ENCODE data around the gene HM13. TPM values are rescaled to one million over a fixed set of nuclear protein-coding genes. Genes with fewer than 3 reads are reported as not detected.

The HM13 gene
- total and polyA plus RNA-seq, 9 of the 15 experiments (the other 6 are each of a cell fraction or from before 2014, with no cell fraction given), result 7.7 to 136 (median 74.5) TPM

DNA sequence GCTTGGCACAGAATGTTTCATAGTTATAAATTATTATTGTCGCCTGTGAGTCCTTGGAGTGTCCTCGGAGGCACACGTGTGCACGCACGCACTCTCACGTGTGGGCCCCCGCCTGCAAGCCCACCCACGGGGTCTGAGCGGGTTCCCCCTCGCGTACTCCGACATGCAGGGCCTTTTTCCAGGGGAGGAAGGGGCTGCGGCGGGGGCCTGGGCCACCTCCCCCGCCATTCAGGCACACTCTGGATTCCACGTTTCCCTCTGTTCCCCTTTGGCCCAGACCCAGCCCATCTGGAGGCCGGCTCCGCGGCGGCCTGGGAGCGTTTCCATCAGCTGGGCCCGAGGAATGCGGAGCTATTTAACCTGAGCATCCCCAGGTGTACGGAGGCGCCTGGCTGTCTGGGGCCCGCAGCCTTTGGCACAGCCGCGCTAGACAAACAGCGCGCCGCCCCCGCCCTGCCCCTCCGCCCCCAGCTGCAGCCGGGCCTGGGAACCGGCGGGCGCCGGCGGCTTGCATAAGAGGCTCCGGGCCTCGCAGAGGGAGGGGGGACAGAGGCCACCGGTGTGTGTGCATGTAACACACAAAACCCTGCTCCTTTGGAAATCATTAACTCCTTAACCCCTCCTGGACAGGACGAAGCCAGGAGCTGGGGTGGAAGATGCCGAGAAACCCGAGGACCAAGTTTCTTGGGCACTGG lies 94.2 kb downstream of the HM13 start (continued):
- TF ChIP-seq HNRNPLL (IDR thresholded peaks at IDR 0.05; ENCODE audit: low read depth, low read length, poor library complexity, severe bottlenecking) (no peak), BRCA1 (IDR thresholded peaks at IDR 0.05) (no peak), BRCA1 (CRISPR knock-in tag; IDR thresholded peaks at IDR 0.05) (no peak), FOXJ2 (tag; IDR thresholded peaks at IDR 0.05) (no peak), RCOR1 (IDR thresholded peaks at IDR 0.05; ENCODE audit: borderline replicate concordance in 1 of 2, low read depth in 2 of 2, low read length in 2 of 2) (peak in 1 of 2 experiments; percentile 48; a peak in 1 of 4 replicates), CBX1 (IDR thresholded peaks at IDR 0.05; ENCODE audit: low read depth) (0 out of 2 replicates have a peak, but pooled peaks have one; percentile 18), ZNF644 (tag; IDR thresholded peaks at IDR 0.05; ENCODE audit: low read depth) (no peak), ZEB2 (IDR thresholded peaks at IDR 0.05) (peak; percentile 94), NELFE (IDR thresholded peaks at IDR 0.05; ENCODE audit: insufficient read depth, insufficient read length) (no peak), CREB3 (tag; conservative IDR thresholded peaks at IDR 0.05; ENCODE audit: low read depth) (no peak; the same call in 1 of the 2 replicates), ILK (tag; IDR thresholded peaks at IDR 0.05; ENCODE audit: borderline replicate concordance, low read depth) (no peak), SUPT5H (IDR thresholded peaks at IDR 0.05) (no peak), COPS2 (conservative IDR thresholded peaks at IDR 0.05) (no peak), SP1 (CRISPR knock-in tag; IDR thresholded peaks at IDR 0.05) (no peak), ZKSCAN8 (CRISPR knock-in tag; IDR thresholded peaks at IDR 0.05) (no peak), SRSF9 (IDR thresholded peaks at IDR 0.05; ENCODE audit: borderline replicate concordance, low read depth, low read length) (no peak), MAFF (IDR thresholded peaks at IDR 0.05; ENCODE audit: low read length) (no peak)
- TF ChIP-seq, protein P1, sequence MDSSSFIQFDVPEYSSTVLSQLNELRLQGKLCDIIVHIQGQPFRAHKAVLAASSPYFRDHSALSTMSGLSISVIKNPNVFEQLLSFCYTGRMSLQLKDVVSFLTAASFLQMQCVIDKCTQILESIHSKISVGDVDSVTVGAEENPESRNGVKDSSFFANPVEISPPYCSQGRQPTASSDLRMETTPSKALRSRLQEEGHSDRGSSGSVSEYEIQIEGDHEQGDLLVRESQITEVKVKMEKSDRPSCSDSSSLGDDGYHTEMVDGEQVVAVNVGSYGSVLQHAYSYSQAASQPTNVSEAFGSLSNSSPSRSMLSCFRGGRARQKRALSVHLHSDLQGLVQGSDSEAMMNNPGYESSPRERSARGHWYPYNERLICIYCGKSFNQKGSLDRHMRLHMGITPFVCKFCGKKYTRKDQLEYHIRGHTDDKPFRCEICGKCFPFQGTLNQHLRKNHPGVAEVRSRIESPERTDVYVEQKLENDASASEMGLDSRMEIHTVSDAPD (CRISPR knock-in tag; IDR thresholded peaks at IDR 0.05), result no peak
- TF ChIP-seq, protein P2, sequence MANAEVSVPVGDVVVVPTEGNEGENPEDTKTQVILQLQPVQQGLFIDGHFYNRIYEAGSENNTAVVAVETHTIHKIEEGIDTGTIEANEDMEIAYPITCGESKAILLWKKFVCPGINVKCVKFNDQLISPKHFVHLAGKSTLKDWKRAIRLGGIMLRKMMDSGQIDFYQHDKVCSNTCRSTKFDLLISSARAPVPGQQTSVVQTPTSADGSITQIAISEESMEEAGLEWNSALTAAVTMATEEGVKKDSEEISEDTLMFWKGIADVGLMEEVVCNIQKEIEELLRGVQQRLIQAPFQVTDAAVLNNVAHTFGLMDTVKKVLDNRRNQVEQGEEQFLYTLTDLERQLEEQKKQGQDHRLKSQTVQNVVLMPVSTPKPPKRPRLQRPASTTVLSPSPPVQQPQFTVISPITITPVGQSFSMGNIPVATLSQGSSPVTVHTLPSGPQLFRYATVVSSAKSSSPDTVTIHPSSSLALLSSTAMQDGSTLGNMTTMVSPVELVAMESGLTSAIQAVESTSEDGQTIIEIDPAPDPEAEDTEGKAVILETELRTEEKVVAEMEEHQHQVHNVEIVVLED (CRISPR knock-in tag; IDR thresholded peaks at IDR 0.05), result no peak
- TF ChIP-seq, protein P3, sequence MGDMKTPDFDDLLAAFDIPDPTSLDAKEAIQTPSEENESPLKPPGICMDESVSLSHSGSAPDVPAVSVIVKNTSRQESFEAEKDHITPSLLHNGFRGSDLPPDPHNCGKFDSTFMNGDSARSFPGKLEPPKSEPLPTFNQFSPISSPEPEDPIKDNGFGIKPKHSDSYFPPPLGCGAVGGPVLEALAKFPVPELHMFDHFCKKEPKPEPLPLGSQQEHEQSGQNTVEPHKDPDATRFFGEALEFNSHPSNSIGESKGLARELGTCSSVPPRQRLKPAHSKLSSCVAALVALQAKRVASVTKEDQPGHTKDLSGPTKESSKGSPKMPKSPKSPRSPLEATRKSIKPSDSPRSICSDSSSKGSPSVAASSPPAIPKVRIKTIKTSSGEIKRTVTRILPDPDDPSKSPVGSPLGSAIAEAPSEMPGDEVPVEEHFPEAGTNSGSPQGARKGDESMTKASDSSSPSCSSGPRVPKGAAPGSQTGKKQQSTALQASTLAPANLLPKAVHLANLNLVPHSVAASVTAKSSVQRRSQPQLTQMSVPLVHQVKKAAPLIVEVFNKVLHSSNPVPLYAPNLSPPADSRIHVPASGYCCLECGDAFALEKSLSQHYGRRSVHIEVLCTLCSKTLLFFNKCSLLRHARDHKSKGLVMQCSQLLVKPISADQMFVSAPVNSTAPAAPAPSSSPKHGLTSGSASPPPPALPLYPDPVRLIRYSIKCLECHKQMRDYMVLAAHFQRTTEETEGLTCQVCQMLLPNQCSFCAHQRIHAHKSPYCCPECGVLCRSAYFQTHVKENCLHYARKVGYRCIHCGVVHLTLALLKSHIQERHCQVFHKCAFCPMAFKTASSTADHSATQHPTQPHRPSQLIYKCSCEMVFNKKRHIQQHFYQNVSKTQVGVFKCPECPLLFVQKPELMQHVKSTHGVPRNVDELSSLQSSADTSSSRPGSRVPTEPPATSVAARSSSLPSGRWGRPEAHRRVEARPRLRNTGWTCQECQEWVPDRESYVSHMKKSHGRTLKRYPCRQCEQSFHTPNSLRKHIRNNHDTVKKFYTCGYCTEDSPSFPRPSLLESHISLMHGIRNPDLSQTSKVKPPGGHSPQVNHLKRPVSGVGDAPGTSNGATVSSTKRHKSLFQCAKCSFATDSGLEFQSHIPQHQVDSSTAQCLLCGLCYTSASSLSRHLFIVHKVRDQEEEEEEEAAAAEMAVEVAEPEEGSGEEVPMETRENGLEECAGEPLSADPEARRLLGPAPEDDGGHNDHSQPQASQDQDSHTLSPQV (IDR thresholded peaks at IDR 0.05), result peak; percentile 47
- TF ChIP-seq, protein P4, sequence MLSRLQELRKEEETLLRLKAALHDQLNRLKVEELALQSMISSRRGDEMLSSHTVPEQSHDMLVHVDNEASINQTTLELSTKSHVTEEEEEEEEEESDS (CRISPR knock-in tag; IDR thresholded peaks at IDR 0.05), result no peak
